B cell (primary cell): ENCODE data around the gene FAM107B.

Experiments used
- EZH2 ChIP-seq: IDR thresholded peaks from 2 replicates; pipeline ENCODE4 v1.6.1; 2012; ENCODE audit warnings: borderline replicate concordance, low read depth, mild to moderate bottlenecking, moderate library complexity, low read length; ENCODE audit not compliant: insufficient read depth, poor library complexity, severe bottlenecking
- TF ChIP-seq, protein P1 (sequence below): fragments of 200-600 bp; IDR thresholded peaks from one replicate; pipeline ENCODE4 v1.8.0; 2022; ENCODE audit warnings: antibody characterized with exemption, mild to moderate bottlenecking

DNA sequence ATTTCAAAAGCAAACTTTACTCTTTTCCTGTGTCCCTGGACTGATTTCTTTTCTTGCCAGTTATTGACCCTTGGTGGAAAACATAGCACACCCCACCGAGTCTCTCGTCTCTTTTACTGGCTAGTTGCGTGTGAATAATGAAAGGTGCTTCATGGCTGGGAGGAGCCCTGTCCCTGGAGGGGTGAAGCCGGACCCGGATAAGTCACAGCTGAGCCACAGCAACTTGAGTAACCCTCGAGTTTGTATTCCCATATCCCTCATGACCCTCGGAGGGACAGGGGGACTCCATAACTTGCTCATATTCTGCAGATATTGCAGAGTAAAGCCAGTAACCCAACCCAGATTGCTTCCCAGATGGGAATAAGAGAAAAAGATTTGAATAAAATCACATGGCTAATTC, 296.5 kb downstream of the FAM107B start:
- no peak for TF ChIP-seq EZH2
- TF ChIP-seq, protein P1, sequence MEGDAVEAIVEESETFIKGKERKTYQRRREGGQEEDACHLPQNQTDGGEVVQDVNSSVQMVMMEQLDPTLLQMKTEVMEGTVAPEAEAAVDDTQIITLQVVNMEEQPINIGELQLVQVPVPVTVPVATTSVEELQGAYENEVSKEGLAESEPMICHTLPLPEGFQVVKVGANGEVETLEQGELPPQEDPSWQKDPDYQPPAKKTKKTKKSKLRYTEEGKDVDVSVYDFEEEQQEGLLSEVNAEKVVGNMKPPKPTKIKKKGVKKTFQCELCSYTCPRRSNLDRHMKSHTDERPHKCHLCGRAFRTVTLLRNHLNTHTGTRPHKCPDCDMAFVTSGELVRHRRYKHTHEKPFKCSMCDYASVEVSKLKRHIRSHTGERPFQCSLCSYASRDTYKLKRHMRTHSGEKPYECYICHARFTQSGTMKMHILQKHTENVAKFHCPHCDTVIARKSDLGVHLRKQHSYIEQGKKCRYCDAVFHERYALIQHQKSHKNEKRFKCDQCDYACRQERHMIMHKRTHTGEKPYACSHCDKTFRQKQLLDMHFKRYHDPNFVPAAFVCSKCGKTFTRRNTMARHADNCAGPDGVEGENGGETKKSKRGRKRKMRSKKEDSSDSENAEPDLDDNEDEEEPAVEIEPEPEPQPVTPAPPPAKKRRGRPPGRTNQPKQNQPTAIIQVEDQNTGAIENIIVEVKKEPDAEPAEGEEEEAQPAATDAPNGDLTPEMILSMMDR, result no peak
